HepG2 (cell line): ENCODE results near the gene MYH7. TPM values are rescaled to one million over a fixed set of nuclear protein-coding genes. Genes with fewer than 3 reads are reported as not detected.

Experiments
- FOXP1 ChIP-seq, 2 experiments: fragments of 450-650 bp in 1 of 2; IDR thresholded peaks; 2 replicates each; pipeline ENCODE4 v1.6.1; 2017 to 2018; ENCODE audit warnings: antibody characterized with exemption in 1 of 2
- GMEB2 ChIP-seq: IDR thresholded peaks from 2 replicates; pipeline ENCODE4 v1.6.1; 2016; ENCODE audit warnings: missing biosample characterization, missing genetic modification reagents, low read depth
- HNF1A ChIP-seq, 2 experiments: sonication (generic) in 1 of 2; formaldehyde crosslinking in 1 of 2; IDR thresholded peaks; 2 replicates each; pipeline versions ENCODE4 v1.4.0 to v1.6.1; 2016 to 2020; ENCODE audit warnings: borderline replicate concordance in 1 of 2, low read depth in 1 of 2, mild to moderate bottlenecking in 1 of 2, missing genetic modification reagents in 1 of 2
- IRF9 ChIP-seq: sonication (generic); formaldehyde crosslinking; IDR thresholded peaks from 2 replicates; pipeline ENCODE4 v1.8.0; 2022; ENCODE audit warnings: missing genetic modification reagents, mild to moderate bottlenecking, borderline replicate concordance
- SUZ12 ChIP-seq: fragments of 150-350 bp; IDR thresholded peaks from 2 replicates; pipeline ENCODE4 v1.6.1; 2014; ENCODE audit warnings: low read depth, low read length
- TFE3 ChIP-seq: IDR thresholded peaks from 2 replicates; pipeline ENCODE4 v1.6.1; 2016
- TOE1 ChIP-seq: sonication (generic); formaldehyde crosslinking; IDR thresholded peaks from 2 replicates; pipeline ENCODE4 v1.4.0; 2020; ENCODE audit warnings: mild to moderate bottlenecking, missing genetic modification reagents
- ZFY ChIP-seq: sonication (generic); formaldehyde crosslinking; IDR thresholded peaks from 2 replicates; pipeline ENCODE4 v1.4.0; 2020; ENCODE audit warnings: missing genetic modification reagents
- ZNF260 ChIP-seq: sonication (generic); formaldehyde crosslinking; IDR thresholded peaks from 2 replicates; pipeline ENCODE4 v1.4.0; 2020; ENCODE audit warnings: missing genetic modification reagents, low read depth, mild to moderate bottlenecking, borderline replicate concordance
- ZNF281 ChIP-seq: sonication (generic); formaldehyde crosslinking; IDR thresholded peaks from 2 replicates; pipeline ENCODE4 v1.4.0; 2020; ENCODE audit warnings: missing genetic modification reagents, borderline replicate concordance
- ZNF414 ChIP-seq: sonication (generic); formaldehyde crosslinking; IDR thresholded peaks from 2 replicates; pipeline ENCODE4 v1.5.0; 2020; ENCODE audit warnings: missing genetic modification reagents
- ZNF557 ChIP-seq: sonication (generic); formaldehyde crosslinking; IDR thresholded peaks from 2 replicates; pipeline ENCODE4 v1.4.0; 2020; ENCODE audit warnings: missing genetic modification reagents
- ZNF572 ChIP-seq: sonication (generic); formaldehyde crosslinking; IDR thresholded peaks from 2 replicates; pipeline ENCODE4 v1.5.1; 2020; ENCODE audit warnings: mild to moderate bottlenecking, missing genetic modification reagents
- ZSCAN5A ChIP-seq: sonication (generic); formaldehyde crosslinking; IDR thresholded peaks from 2 replicates; pipeline ENCODE4 v1.8.0; 2022; ENCODE audit warnings: mild to moderate bottlenecking, missing genetic modification reagents, borderline replicate concordance
- polyA plus RNA-seq, 8 experiments: library from polyadenylated mRNA; depleted of rRNA in 3 of 8; stranded (reverse) in 7 of 8; unstranded in 1 of 8; fragments of >200 nt; fragmentation: Illumina TruSeq in 4 of 8; extraction: Trizol in 4 of 8; gene quantifications; 2 replicates each; pipeline versions ENCODE4 v1.2.1 to v1.2.3, GENCODE V29; 2011 to 2016; ENCODE audit warnings: low read depth in 4 of 8, missing spikeins in 1 of 8, mixed read lengths in 1 of 8; ENCODE audit not compliant: insufficient read depth in 1 of 8
- total RNA-seq, 5 experiments: library from RNA; depleted of rRNA; stranded (reverse); fragments of >200 nt; fragmentation: Illumina TruSeq; extraction: Trizol; gene quantifications; 2 replicates each; pipeline ENCODE4 v1.2.3, GENCODE V29; 2016; ENCODE audit warnings: low read depth in 1 of 5

MYH7 gene
- total and polyA plus RNA-seq, 2 of the 13 experiments (the other 11 are each of a cell fraction or from before 2014, with no cell fraction given): 0.04 TPM; not detected in 1

GRCh38 chr14:23380197-23380914 lies 55.1 kb downstream of the MYH7 start (continued):
- TF ChIP-seq ZNF281 (CRISPR knock-in tag): no peak
- peak; percentile 1; the same call in 1 of the 2 replicates for TF ChIP-seq ZNF572
- no peak for TF ChIP-seq ZFY (CRISPR knock-in tag)
- TF ChIP-seq FOXP1 (IDR thresholded peaks at IDR 0.05): no peak
- TF ChIP-seq FOXP1 (CRISPR knock-in tag; IDR thresholded peaks at IDR 0.05): no peak
- TF ChIP-seq ZNF260 (CRISPR knock-in tag): no peak
- no peak for TF ChIP-seq SUZ12
- no peak for TF ChIP-seq ZNF414 (CRISPR knock-in tag)
- no peak for TF ChIP-seq IRF9
- TF ChIP-seq ZNF557 (CRISPR knock-in tag): no peak
- TF ChIP-seq TOE1: no peak
- TF ChIP-seq ZSCAN5A (CRISPR knock-in tag): no peak
- no peak for TF ChIP-seq HNF1A (IDR thresholded peaks at IDR 0.05; ENCODE audit: low read depth)
- TF ChIP-seq HNF1A (CRISPR knock-in tag; IDR thresholded peaks at IDR 0.05; ENCODE audit: borderline replicate concordance): no peak
- no peak for TF ChIP-seq GMEB2 (CRISPR knock-in tag)
- TF ChIP-seq TFE3 (CRISPR knock-in tag): no peak
